G401 (cell line): Measurements from ENCODE around the gene SMARCA4. TPM values are rescaled to one million over a fixed set of nuclear protein-coding genes. Genes with fewer than 3 reads are reported as not detected.

Source experiments
- DNase-seq: peaks from one replicate; pipeline ENCODE4 v3.0.0-alpha.2; 2015; ENCODE audit warnings: low spot score
- in situ Hi-C: cut with HindIII; loops from 2 replicates; pipeline ENCODE4 v1.10.0; 2016; ENCODE audit warnings: low sequenced_read_pairs, mixed read lengths
- total RNA-seq: library from RNA; depleted of rRNA; stranded (reverse); fragments of >200 nt; shearing (Covaris generic); gene quantifications from 2 replicates; pipeline ENCODE4 v1.2.3, GENCODE V29; 2014; rRNA removed

The SMARCA4 gene
- 214 and 281 TPM in 2 replicates for total RNA-seq

DNA sequence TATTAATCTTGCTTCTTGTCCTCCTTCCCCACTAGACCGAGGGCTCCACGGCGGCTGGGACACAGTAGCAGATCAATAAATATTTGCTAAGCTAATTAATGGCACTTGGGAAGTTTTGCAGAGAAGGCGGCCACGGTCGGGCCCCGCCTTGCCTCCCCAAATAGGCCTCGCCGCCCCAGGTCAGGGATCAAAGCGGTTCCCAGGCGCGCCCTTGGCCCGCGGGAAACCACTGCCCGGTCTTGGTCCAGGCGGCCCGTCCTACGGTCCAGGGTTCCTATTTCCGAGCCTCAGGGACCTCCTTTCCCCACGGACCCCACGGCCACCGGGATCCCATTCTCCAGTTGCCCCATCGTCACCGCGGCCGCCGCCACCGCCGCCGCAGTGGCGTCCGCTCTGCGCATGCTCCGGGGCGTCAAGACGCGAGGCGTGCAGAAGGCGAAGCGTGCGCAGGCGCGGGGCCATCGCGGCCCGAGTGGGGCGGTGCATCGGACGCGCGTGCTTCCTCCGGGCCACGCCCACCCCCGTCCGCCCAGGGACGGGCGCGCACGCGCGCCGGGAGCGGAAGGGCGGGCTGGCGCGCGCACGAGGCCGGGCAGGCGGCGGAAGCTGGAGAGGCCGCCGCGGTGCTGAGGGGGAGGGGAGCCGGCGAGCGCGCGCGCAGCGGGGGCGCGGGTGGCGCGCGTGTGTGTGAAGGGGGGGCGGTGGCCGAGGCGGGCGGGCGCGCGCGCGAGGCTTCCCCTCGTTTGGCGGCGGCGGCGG lies at the start of gene SMARCA4:
TSS of gene SMARCA4 (plus strand) at position 717 of the 759 bp plus-strand sequence. CDS start 23,122 bp downstream, outside the sequence.
- DNase-seq, result peak; percentile 91

DNA sequence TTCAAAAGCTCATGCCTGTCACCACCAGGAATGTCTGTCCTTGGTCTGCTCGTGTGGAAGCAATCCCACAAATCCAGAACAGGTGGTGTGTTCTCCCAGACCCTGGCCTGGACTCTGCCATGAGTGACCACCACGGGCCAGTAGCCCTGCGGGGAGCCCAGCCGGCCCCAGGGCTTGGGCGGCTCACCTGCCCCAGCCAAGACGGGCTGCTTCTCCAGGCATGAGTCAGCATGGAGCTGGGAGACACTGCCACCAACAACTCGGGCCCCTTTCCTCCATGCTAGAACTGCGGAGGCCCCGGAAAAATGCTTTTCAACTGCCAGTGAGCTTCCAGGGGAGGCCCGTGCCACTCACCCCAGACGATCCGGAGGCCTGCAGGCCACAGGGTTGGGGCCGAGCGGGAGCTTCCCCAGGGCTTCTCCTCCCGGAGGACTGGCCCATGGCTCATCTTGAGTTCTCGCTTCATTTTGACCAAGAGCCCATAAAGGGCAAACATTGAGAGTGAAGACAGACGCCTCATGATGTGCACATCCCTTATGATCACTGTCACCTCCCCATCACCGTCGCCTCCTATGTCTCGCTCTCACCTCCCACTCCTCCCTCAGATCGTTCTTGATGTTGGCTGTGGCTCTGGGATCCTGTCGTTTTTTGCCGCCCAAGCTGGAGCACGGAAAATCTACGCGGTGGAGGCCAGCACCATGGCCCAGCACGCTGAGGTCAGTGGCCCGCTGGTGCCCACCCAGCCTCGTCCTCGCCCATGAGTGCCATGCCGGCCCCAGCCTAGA lies 49.1 kb upstream of the SMARCA4 start:
- peak; percentile 56 for DNase-seq
- in situ Hi-C loops, result loop anchor here (10.0 kb wide), 1 partner anchor 133 kb away; no protein-coding TSS in a partner anchor

More for the DNA sequence above, at the start of gene SMARCA4:
- in situ Hi-C loops, result no loop called here

DNA sequence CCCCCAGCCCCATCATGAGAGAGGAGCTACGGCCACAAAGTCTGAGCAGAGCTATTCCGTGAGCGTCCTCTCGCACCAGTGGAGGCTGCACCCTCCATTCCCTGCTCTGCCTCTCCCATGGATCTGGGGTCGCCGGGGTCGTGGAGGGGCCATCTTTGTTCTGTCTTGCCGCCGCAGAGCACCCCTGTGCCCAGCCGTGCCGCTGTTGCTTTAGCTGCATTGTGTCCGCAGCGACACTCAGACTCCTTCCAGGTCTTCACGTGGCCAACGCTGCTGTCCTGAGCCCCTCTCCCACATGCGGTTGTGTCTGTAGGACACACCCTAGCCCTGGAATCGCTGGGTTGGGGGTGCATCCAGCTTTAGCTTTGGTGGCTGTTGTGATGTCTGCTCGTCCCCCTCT lies 48.2 kb upstream of the SMARCA4 start:
- no peak for DNase-seq
- in situ Hi-C loops, result loop anchor here (10.0 kb wide), 1 partner anchor 132 kb away; no protein-coding TSS in a partner anchor

DNA sequence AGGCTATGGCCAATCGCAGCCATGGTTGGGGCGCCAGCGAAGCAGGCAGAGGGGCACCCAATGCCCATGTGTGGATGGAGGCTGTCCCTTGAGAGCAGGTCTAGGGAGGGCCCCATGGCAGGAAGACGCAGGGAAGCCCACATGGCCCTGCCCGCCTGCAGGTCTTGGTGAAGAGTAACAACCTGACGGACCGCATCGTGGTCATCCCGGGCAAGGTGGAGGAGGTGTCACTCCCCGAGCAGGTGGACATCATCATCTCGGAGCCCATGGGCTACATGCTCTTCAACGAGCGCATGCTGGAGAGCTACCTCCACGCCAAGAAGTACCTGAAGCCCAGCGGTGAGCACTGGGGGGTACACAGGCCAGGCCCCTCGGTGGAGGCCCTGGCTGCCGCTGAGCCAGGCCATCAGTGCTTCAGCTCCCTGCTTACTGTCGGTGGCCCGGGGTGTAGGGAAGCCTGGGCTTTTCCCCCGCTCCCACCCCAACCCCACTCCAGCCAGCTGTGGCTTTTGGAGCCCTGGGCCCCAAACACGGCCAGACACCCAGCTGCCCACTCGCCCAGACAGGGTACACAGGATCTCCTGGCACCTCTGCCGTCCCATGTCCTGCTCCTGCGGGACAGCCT lies 47.0 kb upstream of the SMARCA4 start:
- in situ Hi-C loops, result loop anchor here (10.0 kb wide), 1 partner anchor 131 kb away; no protein-coding TSS in a partner anchor
- no peak for DNase-seq

DNA sequence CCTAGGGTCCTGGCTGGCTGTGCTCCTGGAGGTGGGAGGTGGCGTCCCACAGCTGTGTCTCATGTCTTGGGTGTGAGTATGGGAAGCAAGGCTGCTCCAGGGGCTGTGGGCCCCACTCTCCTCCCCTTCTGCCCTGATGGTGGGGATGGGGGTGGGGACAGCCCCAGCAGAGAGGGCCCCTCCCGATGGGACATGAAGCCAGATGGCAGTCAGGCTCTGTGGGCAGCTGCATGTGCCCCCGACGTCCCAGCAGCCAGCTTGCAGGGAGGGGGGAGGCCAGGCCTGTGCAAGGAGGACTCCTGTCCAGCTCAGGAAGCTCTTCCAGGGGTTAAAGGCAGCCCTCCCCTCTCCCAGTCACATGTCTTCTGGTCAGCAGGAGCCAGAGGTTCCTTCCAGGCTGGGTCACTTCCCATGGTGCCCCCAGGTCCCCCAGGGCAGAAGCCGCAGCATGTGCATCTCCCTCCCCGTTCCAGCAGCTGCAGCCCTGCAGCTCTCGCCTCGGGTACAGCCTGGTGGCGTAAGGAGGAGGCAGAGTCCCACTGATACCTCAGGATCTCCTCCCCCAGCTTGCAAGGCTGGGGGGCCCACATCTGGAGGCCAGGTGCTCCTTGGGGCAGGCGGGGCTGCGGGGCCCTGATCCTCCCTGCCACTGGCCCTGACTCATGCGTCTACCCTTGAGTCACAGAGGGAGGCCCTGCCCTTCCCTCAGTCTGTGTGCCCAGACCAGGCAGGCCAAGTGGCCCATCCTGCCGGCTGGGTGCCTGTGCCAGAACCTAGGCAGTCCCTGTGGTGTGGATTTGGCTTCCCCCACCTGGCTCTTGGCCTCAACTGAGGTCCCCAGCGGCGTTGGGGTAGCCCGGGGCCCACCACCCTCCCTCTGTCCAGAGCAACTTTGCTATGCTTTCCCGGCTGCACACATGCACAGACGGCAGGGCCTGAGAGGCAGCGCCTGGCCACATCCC lies 45.4 kb upstream of the SMARCA4 start:
- no peak for DNase-seq
- in situ Hi-C loops, result loop anchor here (10.0 kb wide), 1 partner anchor 129 kb away; no protein-coding TSS in a partner anchor

DNA sequence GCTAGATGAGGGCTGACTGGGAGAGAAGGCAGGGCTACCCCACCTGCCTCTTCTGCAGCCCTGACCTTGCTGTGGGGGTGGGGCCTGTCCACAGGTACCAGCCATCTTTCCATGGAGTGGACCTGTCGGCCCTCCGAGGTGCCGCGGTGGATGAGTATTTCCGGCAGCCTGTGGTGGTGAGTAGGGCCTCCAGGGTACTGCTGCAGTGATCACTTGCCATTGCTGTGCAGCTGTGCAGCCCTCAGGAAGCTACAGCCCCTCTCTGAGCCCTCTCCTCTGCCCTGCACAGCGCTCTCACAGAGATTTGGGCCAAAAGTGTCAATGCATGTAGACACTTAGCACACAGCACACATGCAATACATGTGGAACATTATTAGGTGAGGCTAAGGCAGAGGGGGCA lies 44.2 kb upstream of the SMARCA4 start:
- no peak for DNase-seq
- in situ Hi-C loops, result loop anchor here (10.0 kb wide), 1 partner anchor 128 kb away; no protein-coding TSS in a partner anchor

DNA sequence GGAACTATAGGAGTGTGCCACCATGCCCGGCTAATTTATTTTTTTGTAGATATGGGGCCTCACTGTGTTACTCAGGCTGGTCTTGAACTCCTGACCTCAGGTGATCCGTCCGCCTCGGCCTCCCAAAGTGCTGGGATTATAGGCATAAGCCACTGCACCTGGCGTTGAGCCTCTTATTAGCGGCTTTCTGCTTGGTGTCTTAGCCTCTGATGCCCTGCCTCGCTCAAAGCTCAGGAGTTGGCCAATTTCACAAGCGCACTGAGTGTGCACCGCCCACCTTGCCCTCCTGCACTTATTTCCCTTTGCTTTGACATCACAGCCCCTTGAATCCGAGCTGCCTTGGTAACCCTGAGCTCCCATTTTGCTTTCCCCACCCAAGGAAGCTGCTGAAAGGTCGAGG lies 42.5 kb upstream of the SMARCA4 start:
- no peak for DNase-seq
- in situ Hi-C loops, result loop anchor here (10.0 kb wide), 1 partner anchor 126 kb away; no protein-coding TSS in a partner anchor

DNA sequence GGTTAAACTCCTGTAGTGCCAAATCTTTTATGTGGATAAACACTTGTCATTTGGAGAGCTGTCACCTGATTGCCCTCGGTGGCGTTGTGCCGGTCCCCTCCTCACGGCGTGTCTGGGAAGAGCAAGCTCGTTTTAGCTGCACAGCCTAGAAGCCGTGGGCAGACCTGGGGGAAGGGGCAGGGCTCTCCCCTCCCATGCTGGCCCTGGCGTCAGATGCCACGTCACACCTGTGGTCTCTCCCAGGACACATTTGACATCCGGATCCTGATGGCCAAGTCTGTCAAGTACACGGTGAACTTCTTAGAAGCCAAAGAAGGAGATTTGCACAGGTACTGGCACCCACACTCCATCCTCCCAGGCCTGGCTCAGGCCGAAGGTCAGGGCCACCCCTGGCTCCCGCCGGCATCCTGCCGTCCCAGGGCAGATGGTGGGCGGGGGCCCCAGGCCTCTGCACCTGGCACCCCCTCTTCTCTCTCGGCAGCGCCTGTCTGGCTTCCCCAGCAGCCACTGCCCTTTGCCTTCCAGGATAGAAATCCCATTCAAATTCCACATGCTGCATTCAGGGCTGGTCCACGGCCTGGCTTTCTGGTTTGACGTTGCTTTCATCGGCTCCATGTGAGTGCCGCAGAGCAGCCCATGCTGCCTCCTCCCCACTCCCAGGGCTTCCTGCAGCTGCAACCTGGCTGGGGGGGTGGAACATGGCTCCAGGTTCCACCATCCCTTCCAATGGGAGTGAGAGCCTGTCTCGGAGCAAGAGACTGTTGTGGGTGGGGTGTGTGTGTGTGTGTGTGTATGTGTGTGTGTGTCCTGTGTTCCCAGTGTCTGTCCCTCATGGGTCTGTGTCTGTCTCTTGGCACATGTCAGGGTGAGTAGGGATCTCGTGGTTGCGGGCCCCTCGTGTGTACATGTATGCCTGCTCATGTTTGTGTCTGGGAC lies 41.2 kb upstream of the SMARCA4 start:
- in situ Hi-C loops, result loop anchor here (10.0 kb wide), 1 partner anchor 125 kb away; no protein-coding TSS in a partner anchor
- no peak for DNase-seq

DNA sequence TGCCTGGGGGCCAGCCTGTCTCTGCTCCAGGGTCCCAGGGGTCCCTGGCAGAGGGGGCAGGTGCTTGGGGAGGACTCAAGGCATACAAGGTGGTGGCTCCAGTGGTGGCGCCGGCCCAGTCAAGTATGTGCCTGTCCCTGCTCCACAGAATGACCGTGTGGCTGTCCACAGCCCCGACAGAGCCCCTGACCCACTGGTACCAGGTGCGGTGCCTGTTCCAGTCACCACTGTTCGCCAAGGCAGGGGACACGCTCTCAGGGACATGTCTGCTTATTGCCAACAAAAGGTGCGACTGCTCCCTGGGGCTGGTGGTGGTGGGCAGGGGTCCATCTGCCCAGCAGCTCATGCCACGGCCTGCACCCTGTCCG lies 40.6 kb upstream of the SMARCA4 start:
- in situ Hi-C loops, result no loop called here
- no peak for DNase-seq

DNA sequence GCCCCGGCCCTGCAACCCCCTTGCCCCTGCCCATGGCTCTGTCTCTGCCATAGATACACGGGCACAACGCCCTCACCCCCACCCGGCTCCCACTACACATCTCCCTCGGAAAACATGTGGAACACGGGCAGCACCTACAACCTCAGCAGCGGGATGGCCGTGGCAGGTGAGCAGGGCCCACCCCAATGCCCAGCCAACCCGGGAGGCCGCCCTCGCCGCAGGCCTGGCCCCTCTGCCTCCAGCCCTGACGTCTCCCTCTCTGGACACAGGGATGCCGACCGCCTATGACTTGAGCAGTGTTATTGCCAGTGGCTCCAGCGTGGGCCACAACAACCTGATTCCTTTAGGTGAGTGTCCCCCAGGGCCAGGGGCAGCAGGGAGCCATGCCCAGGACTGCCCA lies 40.0 kb upstream of the SMARCA4 start:
- in situ Hi-C loops, result no loop called here
- no peak for DNase-seq

DNA sequence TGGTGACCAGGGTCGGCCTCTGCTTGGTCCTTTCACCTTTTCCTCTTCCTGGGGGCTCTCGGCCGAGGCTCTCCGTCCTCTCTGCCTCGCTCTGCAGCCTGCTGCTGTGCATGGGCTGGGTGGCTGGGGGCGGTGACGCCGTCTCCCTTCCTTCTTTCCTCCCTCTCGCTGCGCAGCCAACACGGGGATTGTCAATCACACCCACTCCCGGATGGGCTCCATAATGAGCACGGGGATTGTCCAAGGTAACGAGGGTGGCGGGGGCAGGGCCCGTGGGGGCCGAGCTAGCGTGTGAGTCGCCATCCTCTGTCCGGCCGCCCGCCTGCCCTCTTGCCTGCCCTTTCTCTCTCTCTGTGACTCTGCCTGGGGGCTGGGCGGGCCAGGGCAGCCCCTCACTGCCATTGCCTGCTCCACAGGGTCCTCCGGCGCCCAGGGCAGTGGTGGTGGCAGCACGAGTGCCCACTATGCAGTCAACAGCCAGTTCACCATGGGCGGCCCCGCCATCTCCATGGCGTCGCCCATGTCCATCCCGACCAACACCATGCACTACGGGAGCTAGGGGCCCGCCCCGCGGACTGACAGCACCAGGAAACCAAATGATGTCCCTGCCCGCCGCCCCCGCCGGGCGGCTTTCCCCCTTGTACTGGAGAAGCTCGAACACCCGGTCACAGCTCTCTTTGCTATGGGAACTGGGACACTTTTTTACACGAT lies 39.5 kb upstream of the SMARCA4 start:
- in situ Hi-C loops, result no loop called here
- DNase-seq, result no peak

DNA sequence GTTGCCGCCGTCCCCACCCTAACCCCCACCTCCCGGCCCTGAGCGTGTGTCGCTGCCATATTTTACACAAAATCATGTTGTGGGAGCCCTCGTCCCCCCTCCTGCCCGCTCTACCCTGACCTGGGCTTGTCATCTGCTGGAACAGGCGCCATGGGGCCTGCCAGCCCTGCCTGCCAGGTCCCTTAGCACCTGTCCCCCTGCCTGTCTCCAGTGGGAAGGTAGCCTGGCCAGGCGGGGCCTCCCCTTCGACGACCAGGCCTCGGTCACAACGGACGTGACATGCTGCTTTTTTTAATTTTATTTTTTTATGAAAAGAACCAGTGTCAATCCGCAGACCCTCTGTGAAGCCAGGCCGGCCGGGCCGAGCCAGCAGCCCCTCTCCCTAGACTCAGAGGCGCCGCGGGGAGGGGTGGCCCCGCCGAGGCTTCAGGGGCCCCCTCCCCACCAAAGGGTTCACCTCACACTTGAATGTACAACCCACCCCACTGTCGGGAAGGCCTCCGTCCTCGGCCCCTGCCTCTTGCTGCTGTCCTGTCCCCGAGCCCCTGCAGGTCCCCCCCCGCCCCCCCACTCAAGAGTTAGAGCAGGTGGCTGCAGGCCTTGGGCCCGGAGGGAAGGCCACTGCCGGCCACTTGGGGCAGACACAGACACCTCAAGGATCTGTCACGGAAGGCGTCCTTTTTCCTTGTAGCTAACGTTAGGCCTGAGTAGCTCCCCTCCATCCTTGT lies 38.8 kb upstream of the SMARCA4 start:
- in situ Hi-C loops, result no loop called here
- DNase-seq, result no peak

DNA sequence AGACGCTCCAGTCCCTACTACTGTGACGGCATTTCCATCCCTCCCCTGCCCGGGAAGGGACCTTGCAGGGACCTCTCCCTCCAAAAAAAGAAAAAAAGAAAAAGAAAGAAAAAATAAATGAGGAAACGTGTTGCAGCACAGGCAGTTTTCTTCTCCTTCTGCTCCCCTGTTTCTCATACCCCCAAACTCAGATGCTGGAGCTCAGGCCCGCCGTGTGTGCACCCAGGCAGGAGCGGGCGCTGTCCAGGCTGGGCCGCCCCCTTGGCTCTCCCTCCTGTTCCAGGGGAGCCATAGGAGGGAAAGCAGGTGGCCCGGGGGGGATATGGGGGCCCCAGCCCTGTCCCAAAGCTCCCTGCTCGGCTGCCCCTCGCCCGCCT lies 38.2 kb upstream of the SMARCA4 start:
- no peak for DNase-seq
- in situ Hi-C loops, result no loop called here

DNA sequence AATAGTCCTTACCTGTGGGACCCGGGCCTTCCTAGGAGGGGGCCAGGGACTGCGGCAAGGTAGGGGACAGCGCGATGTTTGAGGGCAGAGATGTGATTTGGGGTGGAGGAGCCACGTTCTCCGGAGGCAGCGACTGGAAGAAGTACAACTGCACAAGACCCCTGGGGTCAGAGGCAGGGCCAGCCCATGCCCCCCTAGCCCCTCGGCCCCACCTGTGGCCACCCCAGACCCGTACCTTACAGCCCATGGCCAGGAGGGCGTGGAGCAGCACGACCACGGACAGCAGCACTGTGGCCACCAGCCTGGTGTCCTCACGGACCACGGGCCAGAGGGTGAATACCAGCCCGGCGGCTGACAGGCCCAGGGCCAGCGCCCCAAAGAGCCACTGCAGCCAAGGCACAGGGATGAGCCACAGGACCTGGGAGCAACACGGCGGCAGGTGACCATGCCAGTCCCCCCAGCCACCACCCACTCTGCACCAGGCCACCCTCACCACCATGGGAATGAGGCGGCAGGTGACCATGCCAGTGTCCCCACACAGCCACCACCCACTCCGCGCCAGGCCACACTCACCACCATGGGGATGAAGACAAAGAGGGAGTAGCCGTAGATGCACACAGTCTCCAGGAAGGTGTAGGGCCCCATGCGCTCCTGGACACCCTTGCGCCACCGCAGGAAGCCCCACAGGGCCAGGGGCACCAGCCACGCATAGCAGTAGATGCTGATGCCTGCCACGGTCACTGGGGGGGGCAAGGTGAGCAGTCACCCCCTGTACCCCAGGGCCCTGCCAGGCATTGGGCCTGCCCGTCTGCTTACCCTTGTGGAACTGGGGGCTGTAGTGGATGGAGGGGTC lies 37.3 kb upstream of the SMARCA4 start:
- in situ Hi-C loops, result no loop called here
- DNase-seq, result no peak

DNA sequence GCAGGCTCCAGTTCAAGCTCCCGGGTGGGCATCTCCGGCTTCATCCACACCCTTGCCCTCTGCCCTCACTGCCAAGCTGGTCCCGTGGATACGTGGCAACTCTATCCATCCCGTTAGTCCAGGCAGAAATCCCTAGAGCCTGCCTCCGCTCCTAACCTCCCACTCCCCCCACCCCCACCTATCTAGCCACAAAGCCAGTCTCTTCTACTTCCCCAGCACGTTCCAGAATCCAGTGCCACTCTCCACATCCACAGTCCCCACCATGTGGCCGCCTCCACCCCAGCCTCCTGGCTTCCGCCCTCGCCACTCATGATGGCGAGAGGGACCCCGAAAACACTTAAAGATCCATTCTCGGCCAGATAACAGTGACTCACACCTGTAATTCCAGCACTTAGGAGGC lies 36.2 kb upstream of the SMARCA4 start:
- DNase-seq, result no peak
- in situ Hi-C loops, result no loop called here
